ENCODE data around the gene ANG.

DNA sequence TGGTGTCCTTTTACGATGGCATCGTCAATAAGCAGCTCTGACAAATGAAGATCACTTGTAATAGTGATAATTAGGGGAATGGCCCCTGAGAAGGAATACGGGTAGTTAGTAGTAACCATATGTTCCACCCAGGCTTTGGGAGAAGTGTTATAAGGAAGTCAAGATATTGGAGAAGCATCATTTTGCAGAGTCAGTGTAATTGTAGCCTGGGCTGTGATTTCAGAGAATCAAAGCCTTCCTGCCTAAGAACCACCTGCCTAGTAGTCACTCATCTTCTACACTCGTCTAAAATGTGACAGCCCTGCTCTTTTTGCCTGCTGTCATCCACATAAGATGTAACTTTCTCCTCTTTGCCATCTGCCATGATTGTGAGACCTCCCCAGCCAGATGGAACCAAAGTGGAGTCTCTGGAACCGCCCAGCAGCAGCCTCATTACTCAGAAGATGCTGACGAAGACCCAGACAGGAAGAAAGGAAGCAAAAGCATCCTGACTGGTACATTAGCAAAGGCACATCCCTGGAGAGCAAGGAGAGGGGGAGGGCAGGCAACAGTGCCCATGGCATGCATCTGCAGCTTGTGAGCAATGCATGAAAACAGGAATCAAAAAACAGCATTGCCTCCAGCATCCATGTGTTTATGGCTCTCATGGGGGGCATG lies 44.5 kb downstream of the ANG start:
- TF ChIP-seq POLR2AphosphoS5 (IDR thresholded peaks at IDR 0.05; ENCODE audit: low read depth, low read length), result no peak
- TF ChIP-seq CTCF (IDR thresholded peaks at IDR 0.05 in 2 of 3, conservative IDR thresholded peaks at IDR 0.05 in 1 of 3; ENCODE audit: borderline replicate concordance in 1 of 3, insufficient read depth in 1 of 3, low read depth in 2 of 3, low read length in 2 of 3), result no peak
- no peak for TF ChIP-seq POLR2A (IDR thresholded peaks at IDR 0.05; ENCODE audit: borderline replicate concordance, extremely low read depth, insufficient read depth, insufficient read length)
